GM20000 (cell line): ENCODE data around the gene PDK2.

Experiments used
- DNase-seq: peaks from one replicate; pipeline ENCODE4 v3.0.0; 2012; ENCODE audit warnings: low spot score
- CTCF ChIP-seq: IDR thresholded peaks from 2 replicates; pipeline ENCODE4 v1.5.1; 2012; ENCODE audit warnings: mild to moderate bottlenecking, control low read depth; ENCODE audit errors: extremely low read depth, missing control alignments

Gene PDK2

GRCh38 chr17:50109207-50109606, 14.1 kb downstream of the PDK2 start:
- TF ChIP-seq CTCF, result no peak
- DNase-seq, result no peak

GRCh38 chr17:50109785-50110184, 14.6 kb downstream of the PDK2 start:
- no peak for TF ChIP-seq CTCF
- DNase-seq, result no peak

- DNase-seq, result no peak
- no peak for TF ChIP-seq CTCF
Measured at GRCh38 chr17:50110591-50111349, 15.6 kb downstream of the PDK2 start.

GRCh38 chr17:50111673-50112655, 16.8 kb downstream of the PDK2 start:
- no peak for DNase-seq
- no peak for TF ChIP-seq CTCF

GRCh38 chr17:50112694-50113093, 17.5 kb downstream of the PDK2 start:
- TF ChIP-seq CTCF, result no peak
- DNase-seq, result no peak

- DNase-seq, result no peak
- TF ChIP-seq CTCF, result no peak
Measured at GRCh38 chr17:50113624-50114320, 18.6 kb downstream of the PDK2 start.
